Dendritic cell treated with granulocyte-macrophage colony-stimulating factor and Interleukin-4, amounts not matched to agents 40 ng/mL and 50 ng/mL, for 4 days (primary cell): ENCODE results near the gene ACADS.
"Not testable (repeated sequence)": the region's sequence is repeated elsewhere in the genome, so short reads cannot be mapped to it uniquely, and the experiment has no call there.

Experiments
- H3K27ac Mint-ChIP-seq: one replicate; pipeline ENCODE4 v1.8.0; 2022; ENCODE audit warnings: mild to moderate bottlenecking, mixed read lengths
- H3K27me3 Mint-ChIP-seq: one replicate; pipeline ENCODE4 v1.8.0; 2022; ENCODE audit warnings: mild to moderate bottlenecking, mixed read lengths
- H3K36me3 Mint-ChIP-seq: one replicate; pipeline ENCODE4 v1.8.0; 2022; ENCODE audit warnings: low read depth, mixed read lengths
- H3K4me1 Mint-ChIP-seq: one replicate; pipeline ENCODE4 v1.8.0; 2022; ENCODE audit warnings: low read depth, mixed read lengths
- H3K4me3 Mint-ChIP-seq: one replicate; pipeline ENCODE4 v1.8.0; 2022; ENCODE audit warnings: mild to moderate bottlenecking, moderate library complexity, mixed read lengths
- H3K9me3 Mint-ChIP-seq: one replicate; pipeline ENCODE4 v1.8.0; 2022; ENCODE audit warnings: mixed read lengths
- intact Hi-C: fragments of 100-400 bp; cut with micrococcal nuclease; formaldehyde crosslinking; loops from one replicate; pipeline ENCODE4 v1.15.0; 2022

ACADS gene

GRCh38 chr12:120724720-120725119 lies 906 bp upstream of the ACADS start:
- intact Hi-C loops = loop anchor here (10.0 kb wide), 1 partner anchor 250 kb away; the partner anchor contains the start of gene HNF1A
- Mint-ChIP-seq H3K27ac (peak overlapping the region; percentile 70), H3K4me3 (peak overlapping the region; percentile 78), H3K4me1 (peaks cover 33% of the 10 kb centered on the region), H3K9me3 (no peaks in the 10 kb centered on the region), H3K27me3 (no peaks in the 10 kb centered on the region), H3K36me3 (peaks cover 82% of the 10 kb centered on the region)

- Mint-ChIP-seq H3K4me3 (peak overlapping the region; percentile 78), H3K9me3 (no peaks in the 10 kb centered on the region), H3K27me3 (no peaks in the 10 kb centered on the region), H3K36me3 (peaks cover 82% of the 10 kb centered on the region), H3K27ac (peak overlapping the region; percentile 70), H3K4me1 (peaks cover 28% of the 10 kb centered on the region)
- intact Hi-C loops = loop anchor here (10.0 kb wide), 1 partner anchor 250 kb away; the partner anchor contains the start of gene HNF1A
These were observed 421 bp upstream of the ACADS start for GRCh38 chr12:120725151-120725658.

GRCh38 chr12:120726510-120726793 lies 826 bp downstream of the ACADS start:
- intact Hi-C loops = loop anchor here (10.0 kb wide), 1 partner anchor 248 kb away; the partner anchor contains the start of gene HNF1A
- Mint-ChIP-seq H3K9me3 (no peaks in the 10 kb centered on the region), H3K4me3 (peak overlapping the region; percentile 78), H3K36me3 (peaks cover 77% of the 10 kb centered on the region), H3K27me3 (no peaks in the 10 kb centered on the region), H3K4me1 (peaks cover 19% of the 10 kb centered on the region), H3K27ac (peak overlapping the region; percentile 70)

GRCh38 chr12:120726961-120727360 lies 1.3 kb downstream of the ACADS start:
- intact Hi-C loops = loop anchor here (10.0 kb wide), 1 partner anchor 248 kb away; the partner anchor contains the start of gene HNF1A
- Mint-ChIP-seq H3K27ac (no peak overlapping the region), H3K27me3 (no peaks in the 10 kb centered on the region), H3K9me3 (no peaks in the 10 kb centered on the region), H3K36me3 (peaks cover 74% of the 10 kb centered on the region), H3K4me1 (peaks cover 16% of the 10 kb centered on the region), H3K4me3 (no peak overlapping the region)

GRCh38 chr12:120732198-120732597 lies 6.6 kb downstream of the ACADS start:
- H3K27me3 Mint-ChIP-seq, intact Hi-C loops, H3K9me3 Mint-ChIP-seq, H3K4me1 Mint-ChIP-seq, H3K27ac Mint-ChIP-seq, H3K4me3 Mint-ChIP-seq: not testable (repeated sequence)
- H3K36me3 Mint-ChIP-seq = peaks cover 57% of the 10 kb centered on the region

- no peaks in the 10 kb centered on the region for H3K9me3 Mint-ChIP-seq
- intact Hi-C loops = no loop called here
- no peak overlapping the region for H3K4me3 Mint-ChIP-seq
- no peak overlapping the region for H3K27ac Mint-ChIP-seq
- peaks cover 5% of the 10 kb centered on the region for H3K4me1 Mint-ChIP-seq
- no peaks in the 10 kb centered on the region for H3K27me3 Mint-ChIP-seq
- peaks cover 59% of the 10 kb centered on the region for H3K36me3 Mint-ChIP-seq
These were observed 7.9 kb downstream of the ACADS start for GRCh38 chr12:120733574-120733973.

- Mint-ChIP-seq H3K9me3 (no peaks in the 10 kb centered on the region), H3K27me3 (no peaks in the 10 kb centered on the region), H3K36me3 (peaks cover 59% of the 10 kb centered on the region), H3K4me1 (peaks cover 5% of the 10 kb centered on the region), H3K4me3 (no peak overlapping the region), H3K27ac (no peak overlapping the region)
- intact Hi-C loops = no loop called here
These were observed 8.6 kb downstream of the ACADS start for GRCh38 chr12:120734210-120734609.

- Mint-ChIP-seq H3K36me3 (peaks cover 56% of the 10 kb centered on the region), H3K4me1 (peaks cover 5% of the 10 kb centered on the region), H3K27ac (no peak overlapping the region), H3K9me3 (no peaks in the 10 kb centered on the region), H3K27me3 (no peaks in the 10 kb centered on the region), H3K4me3 (no peak overlapping the region)
- intact Hi-C loops = no loop called here
These were observed 9.6 kb downstream of the ACADS start for GRCh38 chr12:120735181-120735580.

- intact Hi-C loops = no loop called here
- no peaks in the 10 kb centered on the region for H3K9me3 Mint-ChIP-seq
- no peaks in the 10 kb centered on the region for H3K27me3 Mint-ChIP-seq
- H3K36me3 Mint-ChIP-seq = peaks cover 54% of the 10 kb centered on the region
- no peak overlapping the region for H3K4me3 Mint-ChIP-seq
- no peak overlapping the region for H3K27ac Mint-ChIP-seq
- H3K4me1 Mint-ChIP-seq = peaks cover 5% of the 10 kb centered on the region
These were observed 11.0 kb downstream of the ACADS start for GRCh38 chr12:120736404-120737331.

GRCh38 chr12:120737557-120738251 lies 12.1 kb downstream of the ACADS start:
- peaks cover 5% of the 10 kb centered on the region for H3K4me1 Mint-ChIP-seq
- no peaks in the 10 kb centered on the region for H3K27me3 Mint-ChIP-seq
- H3K4me3 Mint-ChIP-seq = no peak overlapping the region
- H3K27ac Mint-ChIP-seq = no peak overlapping the region
- intact Hi-C loops = no loop called here
- no peaks in the 10 kb centered on the region for H3K9me3 Mint-ChIP-seq
- peaks cover 44% of the 10 kb centered on the region for H3K36me3 Mint-ChIP-seq

GRCh38 chr12:120738252-120739030 lies 12.8 kb downstream of the ACADS start:
- Mint-ChIP-seq H3K36me3 (peaks cover 44% of the 10 kb centered on the region), H3K27ac (no peak overlapping the region), H3K4me1 (peaks cover 2% of the 10 kb centered on the region), H3K4me3 (no peak overlapping the region), H3K9me3 (no peaks in the 10 kb centered on the region), H3K27me3 (no peaks in the 10 kb centered on the region)
- intact Hi-C loops = no loop called here

- Mint-ChIP-seq H3K9me3 (no peaks in the 10 kb centered on the region), H3K4me1 (no peaks in the 10 kb centered on the region), H3K27ac (no peak overlapping the region), H3K4me3 (no peak overlapping the region), H3K27me3 (no peaks in the 10 kb centered on the region), H3K36me3 (peaks cover 40% of the 10 kb centered on the region)
- intact Hi-C loops = no loop called here
These were observed 13.6 kb downstream of the ACADS start for GRCh38 chr12:120739031-120739762.
